ENCODE results near the gene ST3GAL5.
A peak's percentile ranks its signal among the peaks of the same experiment; 100 is the strongest.

ST3GAL5 gene

GRCh38 chr2:85926526-85926925, 37.7 kb upstream of the ST3GAL5 start:
- no peak overlapping the region for H3K9ac ChIP-seq (ENCODE audit: low read depth, low read length)
- H3K4me2 ChIP-seq (ENCODE audit: insufficient read depth, low read length): no peak overlapping the region
- no peaks in the 10 kb centered on the region for H3K36me3 ChIP-seq (ENCODE audit: insufficient read depth, low read length)
- H3K27ac ChIP-seq (ENCODE audit: low read length): no peak overlapping the region
- H4K20me1 ChIP-seq (ENCODE audit: insufficient read depth, low read length): no peaks in the 10 kb centered on the region
- no peaks in the 10 kb centered on the region for H3K27me3 ChIP-seq (ENCODE audit: insufficient read depth, low read length, poor library complexity)
- no peaks in the 10 kb centered on the region for H3K79me2 ChIP-seq (ENCODE audit: insufficient read depth, low read length)
- peaks cover 16% of the 10 kb centered on the region for H3K4me1 ChIP-seq (ENCODE audit: insufficient read depth, low read length)
- no peak overlapping the region for H2AFZ ChIP-seq (ENCODE audit: low read depth, low read length)
- no peak for TF ChIP-seq EZH2 (IDR thresholded peaks at IDR 0.05; ENCODE audit: borderline replicate concordance, low read depth, low read length, severe bottlenecking)
- no peak for TF ChIP-seq CTCF (IDR thresholded peaks at IDR 0.05; ENCODE audit: borderline replicate concordance, extremely low read depth, low read length, poor library complexity, severe bottlenecking)
- no peaks in the 10 kb centered on the region for H3K9me3 ChIP-seq (ENCODE audit: insufficient read depth, low read length, severe bottlenecking)
- ATAC-seq (ENCODE audit: insufficient read depth, low read depth): no peak
- H3K4me3 ChIP-seq (ENCODE audit: low read depth in 1 of 2, low read length in 2 of 2): no peak overlapping the region
- DNase-seq: no peak

- Histone ChIP-seq H3K27me3 (ENCODE audit: insufficient read depth, low read length, poor library complexity) (no peaks in the 10 kb centered on the region), H4K20me1 (ENCODE audit: insufficient read depth, low read length) (no peaks in the 10 kb centered on the region), H3K36me3 (ENCODE audit: insufficient read depth, low read length) (no peaks in the 10 kb centered on the region), H3K4me2 (ENCODE audit: insufficient read depth, low read length) (no peak overlapping the region), H2AFZ (ENCODE audit: low read depth, low read length) (no peak overlapping the region), H3K4me3 (ENCODE audit: low read depth in 1 of 2, low read length in 2 of 2) (no peak overlapping the region), H3K9ac (ENCODE audit: low read depth, low read length) (no peak overlapping the region), H3K9me3 (ENCODE audit: insufficient read depth, low read length, severe bottlenecking) (no peaks in the 10 kb centered on the region), H3K4me1 (ENCODE audit: insufficient read depth, low read length) (peaks cover 16% of the 10 kb centered on the region), H3K79me2 (ENCODE audit: insufficient read depth, low read length) (no peaks in the 10 kb centered on the region), H3K27ac (ENCODE audit: low read length) (no peak overlapping the region)
- ATAC-seq (ENCODE audit: insufficient read depth, low read depth) (no peak), DNase-seq (no peak)
- TF ChIP-seq CTCF (IDR thresholded peaks at IDR 0.05; ENCODE audit: borderline replicate concordance, extremely low read depth, low read length, poor library complexity, severe bottlenecking) (no peak), EZH2 (IDR thresholded peaks at IDR 0.05; ENCODE audit: borderline replicate concordance, low read depth, low read length, severe bottlenecking) (no peak)
Measured at GRCh38 chr2:85925216-85925671, 36.5 kb upstream of the ST3GAL5 start.

GRCh38 chr2:85924522-85924921, 35.7 kb upstream of the ST3GAL5 start:
- Histone ChIP-seq H3K79me2 (ENCODE audit: insufficient read depth, low read length) (no peaks in the 10 kb centered on the region), H3K4me1 (ENCODE audit: insufficient read depth, low read length) (peaks cover 16% of the 10 kb centered on the region), H3K4me2 (ENCODE audit: insufficient read depth, low read length) (no peak overlapping the region), H3K27me3 (ENCODE audit: insufficient read depth, low read length, poor library complexity) (no peaks in the 10 kb centered on the region), H2AFZ (ENCODE audit: low read depth, low read length) (no peak overlapping the region), H3K36me3 (ENCODE audit: insufficient read depth, low read length) (no peaks in the 10 kb centered on the region), H3K9ac (ENCODE audit: low read depth, low read length) (no peak overlapping the region), H3K27ac (ENCODE audit: low read length) (no peak overlapping the region), H3K4me3 (ENCODE audit: low read depth in 1 of 2, low read length in 2 of 2) (no peak overlapping the region), H4K20me1 (ENCODE audit: insufficient read depth, low read length) (no peaks in the 10 kb centered on the region), H3K9me3 (ENCODE audit: insufficient read depth, low read length, severe bottlenecking) (no peaks in the 10 kb centered on the region)
- no peak for DNase-seq
- ATAC-seq (ENCODE audit: insufficient read depth, low read depth): peak; percentile 55; the same call in 2 of the 3 replicates
- TF ChIP-seq CTCF (IDR thresholded peaks at IDR 0.05; ENCODE audit: borderline replicate concordance, extremely low read depth, low read length, poor library complexity, severe bottlenecking) (no peak), EZH2 (IDR thresholded peaks at IDR 0.05; ENCODE audit: borderline replicate concordance, low read depth, low read length, severe bottlenecking) (no peak)

- H3K4me3 ChIP-seq (ENCODE audit: low read depth in 1 of 2, low read length in 2 of 2): no peak overlapping the region
- no peaks in the 10 kb centered on the region for H3K9me3 ChIP-seq (ENCODE audit: insufficient read depth, low read length, severe bottlenecking)
- H3K27ac ChIP-seq (ENCODE audit: low read length): no peak overlapping the region
- H2AFZ ChIP-seq (ENCODE audit: low read depth, low read length): no peak overlapping the region
- TF ChIP-seq CTCF (IDR thresholded peaks at IDR 0.05; ENCODE audit: borderline replicate concordance, extremely low read depth, low read length, poor library complexity, severe bottlenecking) (no peak), EZH2 (IDR thresholded peaks at IDR 0.05; ENCODE audit: borderline replicate concordance, low read depth, low read length, severe bottlenecking) (no peak)
- H3K4me1 ChIP-seq (ENCODE audit: insufficient read depth, low read length): peaks cover 10% of the 10 kb centered on the region
- no peak overlapping the region for H3K9ac ChIP-seq (ENCODE audit: low read depth, low read length)
- ATAC-seq (ENCODE audit: insufficient read depth, low read depth): no peak
- no peak overlapping the region for H3K4me2 ChIP-seq (ENCODE audit: insufficient read depth, low read length)
- H3K36me3 ChIP-seq (ENCODE audit: insufficient read depth, low read length): no peaks in the 10 kb centered on the region
- DNase-seq: no peak
- no peaks in the 10 kb centered on the region for H4K20me1 ChIP-seq (ENCODE audit: insufficient read depth, low read length)
- no peaks in the 10 kb centered on the region for H3K27me3 ChIP-seq (ENCODE audit: insufficient read depth, low read length, poor library complexity)
- H3K79me2 ChIP-seq (ENCODE audit: insufficient read depth, low read length): no peaks in the 10 kb centered on the region
Measured at GRCh38 chr2:85922199-85922598, 33.4 kb upstream of the ST3GAL5 start.
